Activated gamma-delta T cell treated with anti-CD3 and anti-CD28 coated beads, Interleukin-2, amount 50 U/mL, for 16 hours (primary cell): ENCODE results near the gene PHF23.
"Not testable (repeated sequence)": the region's sequence is repeated elsewhere in the genome, so short reads cannot be mapped to it uniquely, and the experiment has no call there.

Experiments
- DNase-seq: peaks from one replicate; pipeline ENCODE4 v3.0.0-alpha.2; 2020; ENCODE audit warnings: low read depth

PHF23 gene

GRCh38 chr17:7258731-7259554, 19.7 kb upstream of the PHF23 start:
- DNase-seq, result no peak

DNA sequence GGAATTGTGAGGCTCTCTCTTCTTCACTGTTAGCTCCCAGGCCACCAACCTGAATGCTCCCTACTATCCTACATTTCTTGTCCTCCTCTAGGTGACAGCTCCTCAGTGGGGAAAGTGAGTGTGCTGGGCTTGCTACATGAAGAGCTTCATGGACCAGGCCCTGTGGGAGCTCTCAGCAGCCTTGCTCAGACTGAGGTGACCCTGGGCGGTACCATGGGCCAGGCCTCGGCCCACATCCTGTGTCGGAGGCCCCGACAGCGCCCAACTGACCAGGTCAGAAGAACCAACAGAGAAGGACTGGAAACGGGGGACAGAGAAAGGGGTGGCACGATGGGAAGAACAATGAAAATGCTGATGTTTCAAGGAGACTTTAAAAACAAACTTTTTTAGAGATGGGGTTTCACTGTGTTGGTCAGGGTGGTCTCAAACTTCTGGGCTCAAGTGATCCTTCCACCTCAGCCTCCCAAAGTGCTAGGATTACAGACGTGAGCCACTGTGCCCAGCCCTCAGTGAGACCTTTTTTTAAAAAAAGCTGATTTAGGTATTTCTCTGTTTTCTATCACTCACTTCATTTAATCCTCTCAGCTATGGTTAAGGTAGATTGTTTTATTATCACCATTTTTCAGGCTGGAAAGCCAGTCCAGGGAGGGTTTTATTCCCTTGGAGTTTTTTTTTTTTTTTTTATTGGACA, 17.7 kb upstream of the PHF23 start:
- DNase-seq, result no peak

GRCh38 chr17:7254511-7254910, 15.3 kb upstream of the PHF23 start:
- DNase-seq, result no peak

DNA sequence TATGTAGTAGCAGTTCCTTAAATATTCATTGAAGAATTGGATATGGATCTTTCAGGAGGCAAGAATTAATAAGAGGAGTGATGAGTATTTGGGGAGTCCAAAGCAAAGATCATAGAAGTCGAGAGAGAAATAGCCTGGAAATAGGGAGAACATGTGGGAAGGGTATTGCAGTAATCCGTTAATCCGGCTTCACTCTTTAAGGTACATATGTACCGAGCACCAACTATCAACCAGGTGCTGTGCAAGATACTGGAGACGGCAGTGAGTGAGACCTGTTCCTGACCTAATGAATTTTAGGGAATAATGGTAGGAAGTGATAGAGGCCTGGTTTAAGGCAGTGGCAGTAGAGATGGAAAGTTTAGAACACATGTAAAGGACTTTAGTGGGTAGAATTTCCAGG, 13.8 kb upstream of the PHF23 start:
- no peak for DNase-seq

- peak; percentile 79 for DNase-seq
Observed at GRCh38 chr17:7252176-7253043, 13.2 kb upstream of the PHF23 start, which contains the start of gene ELP5. Gene ELP5 (plus strand): TSS chr17:7252215. CDS start chr17:7252551, 336 bp downstream.

DNA sequence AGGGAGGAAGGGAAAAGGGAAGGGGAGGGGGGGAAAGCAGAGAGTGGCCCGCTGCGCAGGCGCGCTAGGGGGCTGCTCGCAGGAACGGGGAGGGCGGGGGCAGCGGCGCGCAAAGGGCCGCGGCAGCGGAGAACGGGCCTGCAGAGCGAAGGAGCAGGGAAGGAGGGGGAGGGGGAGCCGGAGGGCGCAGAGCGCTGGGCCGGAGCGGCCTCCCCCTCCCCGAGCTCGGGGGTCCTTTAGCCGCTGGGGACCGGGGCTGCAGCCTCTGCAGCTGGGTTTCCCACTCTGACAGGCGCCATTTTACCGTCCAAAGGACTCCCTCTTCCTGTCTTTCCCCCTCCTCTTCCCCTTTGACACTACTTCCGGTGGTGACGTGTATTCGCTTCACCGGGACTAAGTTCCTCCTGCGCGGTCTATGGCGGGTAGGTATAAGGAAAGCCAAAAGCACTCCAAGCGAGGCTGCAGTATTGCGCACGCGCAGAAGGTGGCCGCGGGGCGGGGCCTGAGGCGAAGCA, 12.5 kb upstream of the PHF23 start, which contains the start of gene CTDNEP1:
CTDNEP1 (minus strand) TSS at position 74 of the 515 bp plus-strand sequence. CDS start 438 bp downstream, outside the sequence.
- DNase-seq, result peak; percentile 99

DNA sequence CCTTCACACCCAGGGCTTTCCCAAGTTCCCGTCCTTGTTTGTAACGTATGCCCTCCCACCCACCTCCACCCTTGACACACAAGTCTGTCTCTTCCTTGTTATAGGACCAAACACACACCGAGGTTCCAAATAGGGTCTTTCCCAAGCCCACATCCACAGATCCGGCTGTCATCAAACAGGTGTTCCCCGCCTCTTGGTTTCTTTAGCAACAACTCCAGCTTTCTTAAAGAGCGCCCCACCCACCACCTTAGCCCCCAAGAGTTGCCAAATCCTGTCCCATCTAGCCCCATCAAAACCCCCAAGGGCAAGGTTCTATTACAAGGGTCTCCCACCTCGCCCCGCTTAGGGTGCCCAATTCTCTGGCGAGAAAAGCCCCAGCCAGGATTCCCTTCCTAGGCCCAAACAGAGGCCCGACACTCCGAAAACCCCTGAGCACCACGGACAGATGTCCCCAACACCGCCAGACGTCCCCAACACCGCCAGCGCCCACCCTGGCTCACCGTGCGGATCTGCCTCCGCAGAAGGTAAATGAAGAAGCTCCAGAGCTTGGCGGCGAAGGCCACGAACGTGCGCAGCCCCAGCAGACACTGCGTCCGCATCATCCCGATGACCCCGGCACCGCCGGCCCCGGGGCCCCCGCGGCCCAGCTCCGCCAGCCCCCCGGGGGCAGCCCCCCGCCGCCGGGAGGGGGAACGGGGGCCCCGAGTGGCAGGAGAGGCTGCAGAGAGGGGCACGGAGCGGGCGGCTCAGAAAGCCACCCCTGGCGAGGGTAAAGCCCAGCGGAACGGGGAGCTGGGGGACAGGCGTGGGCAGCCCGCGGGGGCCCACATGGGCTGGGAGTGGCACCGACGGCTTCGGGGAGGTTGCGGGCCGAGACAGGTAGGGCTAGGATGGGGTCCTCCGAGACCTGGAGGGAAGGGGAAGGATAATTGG, 11.7 kb upstream of the PHF23 start:
- DNase-seq, result no peak

DNA sequence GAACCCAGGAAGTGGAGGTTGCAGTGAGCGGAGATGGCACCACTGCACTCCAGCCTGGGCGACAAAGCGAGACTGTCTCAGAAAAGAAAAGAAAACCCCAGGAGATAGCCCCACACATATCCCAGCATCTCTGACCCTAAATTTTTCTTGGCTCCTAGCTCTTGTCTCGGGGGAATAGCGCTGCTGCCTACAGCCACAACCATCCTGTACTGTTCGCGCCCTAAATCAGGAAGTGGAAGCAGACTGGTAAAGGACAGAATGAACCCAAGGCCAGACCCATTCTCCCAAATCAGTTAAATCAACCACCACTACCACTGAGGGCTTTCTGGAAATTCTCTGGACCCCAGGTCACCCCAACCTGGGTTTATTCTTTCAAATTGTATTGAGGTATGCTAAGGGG, 10.6 kb upstream of the PHF23 start:
- DNase-seq, result no peak

- no peak for DNase-seq
Observed at GRCh38 chr17:7249214-7249613, 10.0 kb upstream of the PHF23 start.

DNA sequence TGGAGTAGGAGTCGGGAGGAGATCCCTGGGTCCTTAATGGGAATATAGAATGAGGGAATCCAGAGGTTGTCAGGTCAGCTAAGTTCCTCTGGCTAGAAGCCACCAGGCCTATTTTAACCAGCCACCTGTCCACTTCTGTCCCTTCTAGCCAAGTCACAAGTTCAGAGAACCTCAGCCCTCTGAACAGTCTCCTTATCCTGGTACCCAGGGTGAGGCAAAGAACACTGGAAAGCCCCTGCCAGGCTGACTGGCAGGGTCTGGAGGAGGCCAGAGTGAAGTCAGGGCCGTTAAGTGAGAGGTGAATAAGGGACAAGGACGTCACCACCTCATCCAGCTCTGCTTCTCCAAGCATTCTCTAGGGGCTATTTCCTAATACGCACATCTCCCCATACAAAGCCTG, 9.5 kb upstream of the PHF23 start:
- no peak for DNase-seq

DNA sequence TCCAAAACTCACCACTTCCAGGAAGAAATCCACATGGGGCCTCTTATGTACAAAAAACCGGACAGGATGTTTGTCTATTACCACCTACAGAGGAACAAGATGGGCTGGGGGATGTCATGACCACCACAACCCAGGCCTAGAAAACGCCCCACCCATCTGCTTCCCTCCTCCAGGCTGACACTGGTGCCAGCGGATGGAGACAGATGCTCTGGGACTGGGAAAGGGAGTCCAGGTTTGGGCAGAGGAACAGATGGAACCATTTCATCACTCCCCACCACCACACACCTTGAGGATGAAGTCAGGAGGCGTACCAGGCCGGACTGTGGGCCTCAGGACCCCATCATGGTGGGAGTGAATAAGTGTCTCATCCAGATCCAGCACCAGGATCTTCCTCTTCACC, 7.5 kb upstream of the PHF23 start:
- no peak for DNase-seq

- DNase-seq, result not testable (repeated sequence)
Observed at GRCh38 chr17:7243838-7244237, 4.6 kb upstream of the PHF23 start.

- DNase-seq, result no peak
Observed at GRCh38 chr17:7243453-7243729, 4.1 kb upstream of the PHF23 start.

GRCh38 chr17:7242717-7243452, 3.6 kb upstream of the PHF23 start:
- peak; percentile 86 for DNase-seq

DNA sequence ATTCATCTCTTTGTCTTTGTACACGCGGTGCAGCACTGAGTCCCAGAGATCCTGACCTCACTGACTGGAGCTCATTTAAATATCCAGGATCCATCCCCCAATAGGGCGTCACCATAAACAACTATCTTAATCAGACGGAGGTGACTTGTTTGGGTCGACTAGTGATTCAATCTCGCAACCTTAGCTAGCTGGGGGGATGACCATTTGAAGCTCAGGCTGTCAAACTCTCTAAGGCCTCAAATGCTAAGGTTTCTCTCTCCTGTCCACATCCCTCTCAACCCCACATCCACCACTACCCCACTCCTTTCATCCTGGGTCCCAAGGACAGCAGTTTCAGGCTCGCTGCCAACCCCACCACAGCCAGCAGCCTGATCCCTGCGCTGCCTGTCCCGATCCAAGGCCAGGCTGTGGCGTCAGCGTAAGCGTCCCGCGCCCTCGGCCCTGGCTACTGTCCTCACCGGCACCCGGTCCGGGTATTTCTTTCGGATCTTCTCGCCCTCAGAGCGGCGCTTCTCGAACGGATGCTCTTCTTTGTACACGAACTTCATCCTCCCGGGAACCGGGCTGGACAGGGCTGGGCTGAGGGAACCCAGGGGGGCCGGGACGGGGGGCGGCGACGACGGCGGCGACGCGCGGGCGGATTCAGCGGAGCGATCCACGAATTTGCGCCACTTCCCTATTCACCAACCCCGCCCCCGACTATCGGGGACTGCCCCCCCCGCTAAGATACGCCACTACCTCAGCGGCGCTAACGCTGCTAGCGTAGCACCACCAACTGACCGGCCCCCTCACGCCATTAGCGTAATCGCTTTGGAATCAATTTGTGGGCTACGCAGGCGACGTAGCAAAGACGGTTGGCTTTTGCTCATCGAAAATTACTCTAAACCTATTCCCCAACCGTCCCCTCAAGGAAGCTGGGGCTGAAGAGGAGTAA, 2.8 kb upstream of the PHF23 start, which contains the start of gene GABARAP:
GABARAP (minus strand) TSS at position 667 of the 934 bp plus-strand sequence; CDS start at position 548, 119 bp downstream.
- peak; percentile 92 for DNase-seq

- DNase-seq, result no peak
Observed at GRCh38 chr17:7241090-7241733, 2.0 kb upstream of the PHF23 start.

DNA sequence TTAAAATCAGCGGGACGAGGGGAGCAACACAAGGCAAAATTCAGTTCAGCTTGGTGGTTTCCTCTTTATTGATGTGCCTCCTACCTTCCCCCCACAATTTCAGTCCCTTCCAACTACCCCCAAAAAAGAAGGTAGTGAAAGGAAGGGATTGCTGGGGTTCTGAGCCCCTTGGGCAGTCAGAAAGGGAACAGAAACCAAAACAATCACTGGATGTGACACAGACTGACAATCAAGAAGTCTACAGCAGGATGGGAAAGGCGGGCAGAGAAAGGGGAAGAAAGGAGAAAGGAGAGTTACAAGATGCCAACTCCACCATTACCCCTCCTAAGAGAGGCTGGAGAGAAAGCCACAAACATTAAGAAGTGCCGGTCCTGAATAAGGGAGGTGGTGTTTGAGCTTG, 1.1 kb upstream of the PHF23 start:
- DNase-seq, result no peak

GRCh38 chr17:7238420-7239090, 702 bp downstream of the PHF23 start:
- no peak for DNase-seq
